WTC11 (cell line): ENCODE results near the gene BAG1. TPM values are rescaled to one million over a fixed set of nuclear protein-coding genes. Genes with fewer than 3 reads are reported as not detected.

Source experiments
- ATAC-seq: fragments of 200-7000 bp; cut with Tn5 transposase; 2 replicates; pipeline ENCODE4 v1.10.0; 2021; ENCODE audit warnings: mild to moderate bottlenecking, moderate library complexity
- CTCF ChIA-PET: fragments of 300-600 bp; sonication (Branson Sonifier 250); formaldehyde crosslinking; loops from one replicate; lab custom pipeline; 2021; ENCODE audit warnings: antibody characterized with exemption; lab: Charles Lee
- POLR2A ChIA-PET: fragments of 350-600 bp; sonication (Branson Sonifier 250); formaldehyde crosslinking; loops from one replicate; lab custom pipeline; 2021; ENCODE audit warnings: antibody characterized with exemption; lab: Charles Lee
- DNase-seq: peaks from one replicate; pipeline ENCODE4 v3.0.0; 2021; ENCODE audit warnings: low spot score
- H3K27ac Mint-ChIP-seq: 2 replicates; pipeline ENCODE4 v1.8.0; 2021; ENCODE audit warnings: mixed read lengths
- H3K27me3 Mint-ChIP-seq: 2 replicates; pipeline ENCODE4 v1.8.0; 2021; ENCODE audit warnings: low read depth, mild to moderate bottlenecking, moderate library complexity, mixed read lengths
- H3K36me3 Mint-ChIP-seq: 2 replicates; pipeline ENCODE4 v1.8.0; 2021; ENCODE audit warnings: mixed read lengths
- H3K4me1 Mint-ChIP-seq: 2 replicates; pipeline ENCODE4 v1.8.0; 2022; ENCODE audit warnings: mixed read lengths
- H3K4me3 Mint-ChIP-seq: 2 replicates; pipeline ENCODE4 v1.8.0; 2021; ENCODE audit warnings: mild to moderate bottlenecking, moderate library complexity, mixed read lengths
- H3K9me3 Mint-ChIP-seq: 2 replicates; pipeline ENCODE4 v1.8.0; 2021; ENCODE audit warnings: mixed read lengths
- ATF6 ChIP-seq: sonication (generic); formaldehyde crosslinking; IDR thresholded peaks from 2 replicates; pipeline ENCODE4 v1.8.1; 2023; ENCODE audit warnings: mild to moderate bottlenecking, missing genetic modification reagents
- CREM ChIP-seq: sonication (generic); formaldehyde crosslinking; IDR thresholded peaks from 2 replicates; pipeline ENCODE4 v1.8.1; 2022; ENCODE audit warnings: mild to moderate bottlenecking, missing genetic modification reagents, moderate library complexity
- FOXJ3 ChIP-seq: sonication (generic); formaldehyde crosslinking; IDR thresholded peaks from 2 replicates; pipeline ENCODE4 v1.9.0; 2021; ENCODE audit warnings: missing genetic modification reagents, mild to moderate bottlenecking, borderline replicate concordance
- MXD4 ChIP-seq: fragments of 250-450 bp; sonication (Bioruptor Pico); IDR thresholded peaks from 2 replicates; pipeline ENCODE4 v1.8.0; 2021; ENCODE audit warnings: mild to moderate bottlenecking, moderate library complexity, borderline replicate concordance
- RELA ChIP-seq: sonication (generic); formaldehyde crosslinking; IDR thresholded peaks from 2 replicates; pipeline ENCODE4 v1.8.1; 2022; ENCODE audit warnings: missing genetic modification reagents, mild to moderate bottlenecking, borderline replicate concordance
- SOX15 ChIP-seq: fragments of 250-450 bp; sonication (Bioruptor Pico); IDR thresholded peaks from 2 replicates; pipeline ENCODE4 v1.9.0; 2021; ENCODE audit warnings: mild to moderate bottlenecking
- ZNF232 ChIP-seq: sonication (generic); formaldehyde crosslinking; IDR thresholded peaks from 2 replicates; pipeline ENCODE4 v1.8.0; 2022; ENCODE audit warnings: mild to moderate bottlenecking, missing genetic modification reagents
- ZNF263 ChIP-seq: sonication (generic); formaldehyde crosslinking; IDR thresholded peaks from 2 replicates; pipeline ENCODE4 v1.8.1; 2022; ENCODE audit warnings: low read depth, mild to moderate bottlenecking, moderate library complexity, missing genetic modification reagents
- total RNA-seq: library from RNA; stranded (reverse); gene quantifications from 3 replicates; pipeline ENCODE4 v1.2.3, GENCODE V29; 2021
- TF ChIP-seq, protein P1 (sequence below): sonication (generic); formaldehyde crosslinking; IDR thresholded peaks from 2 replicates; pipeline ENCODE4 v1.8.1; 2022; ENCODE audit warnings: missing genetic modification reagents, borderline replicate concordance

BAG1 gene
- total RNA-seq, 1 experiment from 2014 or later = 52.9 TPM

DNA sequence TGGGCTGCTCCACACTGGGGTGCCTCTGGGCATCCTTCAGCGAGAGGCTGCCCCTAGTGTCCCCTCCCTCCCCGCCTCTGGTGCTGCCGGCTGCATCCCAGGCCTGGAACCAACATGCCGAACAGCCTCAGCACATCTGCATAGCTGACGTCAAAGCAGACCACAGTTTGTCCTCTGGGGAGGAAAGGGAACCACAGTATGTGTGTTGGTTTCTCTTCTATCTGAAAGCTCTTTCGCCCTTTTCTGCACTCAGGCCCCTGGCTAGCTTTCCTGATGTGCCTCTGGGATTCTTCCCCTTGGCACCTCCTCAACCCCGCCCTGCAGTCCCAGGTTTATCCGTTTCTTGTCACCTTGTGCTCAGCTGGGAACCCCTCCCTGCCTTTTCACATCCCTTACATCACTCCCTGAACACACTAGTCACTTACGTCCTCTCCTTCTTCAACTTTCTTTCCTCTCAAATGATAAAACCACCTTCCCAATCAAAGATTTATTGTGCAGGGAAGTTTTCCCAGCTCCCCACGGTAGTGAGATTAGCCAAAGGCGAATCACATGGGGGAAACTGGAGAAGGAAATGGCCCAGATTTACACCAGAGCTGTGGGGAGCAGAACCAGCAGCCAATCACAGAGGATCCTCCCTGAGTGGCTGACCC lies 61.8 kb downstream of the BAG1 start:
- ChIA-PET POLR2A (no interaction called here), CTCF (interaction anchor here (1.5 kb wide), 1 partner anchor 9 kb away, joined by 3 read pairs; no protein-coding TSS in a partner anchor)
- ATAC-seq (peak; percentile 44), DNase-seq (no peak)
- Mint-ChIP-seq H3K4me1 (peaks cover 4% of the 10 kb centered on the region; the same call in 1 of the 2 replicates), H3K27ac (no peak overlapping the region), H3K36me3 (no peaks in the 10 kb centered on the region), H3K4me3 (no peak overlapping the region), H3K27me3 (peaks cover 25% of the 10 kb centered on the region), H3K9me3 (peaks cover 10% of the 10 kb centered on the region)
- TF ChIP-seq ATF6 (no peak), MXD4 (CRISPR knock-in tag) (no peak), FOXJ3 (CRISPR knock-in tag) (no peak), SOX15 (no peak), ZNF263 (no peak), CREM (CRISPR knock-in tag) (no peak), RELA (CRISPR knock-in tag) (no peak), ZNF232 (CRISPR knock-in tag) (no peak)
- TF ChIP-seq, protein P1, sequence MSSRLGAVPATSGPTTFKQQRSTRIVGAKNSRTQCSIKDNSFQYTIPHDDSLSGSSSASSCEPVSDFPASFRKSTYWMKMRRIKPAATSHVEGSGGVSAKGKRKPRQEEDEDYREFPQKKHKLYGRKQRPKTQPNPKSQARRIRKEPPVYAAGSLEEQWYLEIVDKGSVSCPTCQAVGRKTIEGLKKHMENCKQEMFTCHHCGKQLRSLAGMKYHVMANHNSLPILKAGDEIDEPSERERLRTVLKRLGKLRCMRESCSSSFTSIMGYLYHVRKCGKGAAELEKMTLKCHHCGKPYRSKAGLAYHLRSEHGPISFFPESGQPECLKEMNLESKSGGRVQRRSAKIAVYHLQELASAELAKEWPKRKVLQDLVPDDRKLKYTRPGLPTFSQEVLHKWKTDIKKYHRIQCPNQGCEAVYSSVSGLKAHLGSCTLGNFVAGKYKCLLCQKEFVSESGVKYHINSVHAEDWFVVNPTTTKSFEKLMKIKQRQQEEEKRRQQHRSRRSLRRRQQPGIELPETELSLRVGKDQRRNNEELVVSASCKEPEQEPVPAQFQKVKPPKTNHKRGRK (CRISPR knock-in tag) = no peak

Other genes with a start within 250 kb of the BAG1 start
- 74.5 to 96.5 TPM (median 95.6 TPM) in 3 replicates for gene DNAJA1, start 239.4 kb downstream of the BAG1 start, total RNA-seq
- 23.2 to 23.3 TPM (median 23.2 TPM) in 3 replicates for gene SMU1, start 188.0 kb downstream of the BAG1 start, total RNA-seq
- gene B4GALT1, start 97.4 kb downstream of the BAG1 start, total RNA-seq = 19.1 to 20.2 TPM (median 19.8 TPM) in 3 replicates
- not detected in 3 replicates for gene SPINK4, start 24.5 kb downstream of the BAG1 start, total RNA-seq
- gene CHMP5, start 341 bp upstream of the BAG1 start, total RNA-seq = 46.2 to 50.6 TPM (median 46.9 TPM) in 3 replicates
- gene NFX1, start 25.8 kb upstream of the BAG1 start, total RNA-seq = 25.4 to 30.9 TPM (median 26.5 TPM) in 3 replicates
- 0.09 to 0.23 TPM (median 0.17 TPM) in 3 replicates for gene AQP7, start 137.9 kb upstream of the BAG1 start, total RNA-seq
- gene AQP3, start 182.9 kb upstream of the BAG1 start, total RNA-seq = 3.0 to 3.6 TPM (median 3.5 TPM) in 3 replicates
- gene NOL6, start 209.2 kb upstream of the BAG1 start, total RNA-seq = 38.6 to 48.5 TPM (median 42.2 TPM) in 3 replicates